Peyer's patch (tissue), 4 donors: ENCODE data around the gene RFESD.

Source experiments
- CTCF ChIP-seq, 6 experiments: fragments of 450-650 bp in 4 of 6; fragments of 200-600 bp in 2 of 6; sonication (generic) in 1 of 6; IDR thresholded peaks; one replicate each; pipeline ENCODE4 v1.5.1; 2017 to 2019; ENCODE audit warnings: antibody characterized with exemption in 6 of 6, mild to moderate bottlenecking in 3 of 6, moderate library complexity in 1 of 6
- POLR2A ChIP-seq, 2 donors: fragments of 450-650 bp; IDR thresholded peaks; one replicate each; pipeline ENCODE4 v1.5.1; 2017; ENCODE audit warnings: antibody characterized with exemption in 2 of 2, mild to moderate bottlenecking in 2 of 2, moderate library complexity in 2 of 2

- TF ChIP-seq CTCF (IDR thresholded peaks at IDR 0.05), result no peak
- no peak for TF ChIP-seq POLR2A (IDR thresholded peaks at IDR 0.05)
Observed at GRCh38 chr5:95613514-95613913, 33.1 kb upstream of the RFESD start.
